NCI-H2107 treated with DMSO at 0.1 percent for 48 hours (cell line): Measurements from ENCODE around the gene LCMT1.
"Not testable (repeated sequence)": the region's sequence is repeated elsewhere in the genome, so short reads cannot be mapped to it uniquely, and the experiment has no call there.

ENCODE experiments used
- DNase-seq: peaks from one replicate; lab custom pipeline; 2025; ENCODE audit not compliant: unreplicated experiment; lab: John Stamatoyannopoulos, UW

The LCMT1 gene

DNA sequence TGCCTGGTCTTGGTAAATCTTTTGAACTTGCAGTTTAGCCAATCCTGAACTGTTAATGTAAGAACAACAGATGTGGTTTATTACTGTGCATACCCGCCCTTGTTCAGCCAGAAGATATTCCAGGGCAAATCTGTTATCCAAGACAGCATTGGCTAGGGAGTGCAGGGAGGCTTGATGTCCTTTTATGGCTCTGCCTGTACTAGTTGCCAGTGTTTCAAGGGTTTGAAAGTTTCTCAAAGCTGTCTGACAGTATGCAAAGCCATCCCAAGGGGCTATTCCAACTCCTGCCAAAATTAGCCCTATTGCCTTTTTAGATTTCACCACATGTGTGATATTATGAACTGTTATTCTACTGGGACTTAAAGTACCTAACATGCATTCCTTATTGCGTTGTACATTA is 30.1 kb downstream of the LCMT1 start:
- DNase-seq, result no peak

DNA sequence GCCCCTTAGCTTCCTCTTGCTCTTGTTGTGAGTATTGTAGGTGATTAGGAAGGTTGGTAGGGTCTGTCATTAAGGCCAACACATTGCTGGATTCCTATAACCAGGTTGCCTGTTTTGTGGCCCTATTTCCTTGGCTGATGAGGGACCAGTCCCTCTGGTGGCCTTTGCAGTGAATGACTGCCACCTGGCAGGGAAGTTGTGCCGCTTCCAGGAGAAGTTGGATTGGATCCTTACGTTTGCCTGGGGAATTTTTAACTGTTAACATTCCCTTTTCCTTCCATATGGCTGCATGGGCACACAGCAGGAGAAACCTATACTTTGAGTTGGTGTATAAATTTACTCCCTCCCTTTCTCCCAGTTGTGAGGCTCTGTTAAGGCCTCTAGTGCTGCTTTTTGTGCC is 32.4 kb downstream of the LCMT1 start:
- DNase-seq, result no peak

DNA sequence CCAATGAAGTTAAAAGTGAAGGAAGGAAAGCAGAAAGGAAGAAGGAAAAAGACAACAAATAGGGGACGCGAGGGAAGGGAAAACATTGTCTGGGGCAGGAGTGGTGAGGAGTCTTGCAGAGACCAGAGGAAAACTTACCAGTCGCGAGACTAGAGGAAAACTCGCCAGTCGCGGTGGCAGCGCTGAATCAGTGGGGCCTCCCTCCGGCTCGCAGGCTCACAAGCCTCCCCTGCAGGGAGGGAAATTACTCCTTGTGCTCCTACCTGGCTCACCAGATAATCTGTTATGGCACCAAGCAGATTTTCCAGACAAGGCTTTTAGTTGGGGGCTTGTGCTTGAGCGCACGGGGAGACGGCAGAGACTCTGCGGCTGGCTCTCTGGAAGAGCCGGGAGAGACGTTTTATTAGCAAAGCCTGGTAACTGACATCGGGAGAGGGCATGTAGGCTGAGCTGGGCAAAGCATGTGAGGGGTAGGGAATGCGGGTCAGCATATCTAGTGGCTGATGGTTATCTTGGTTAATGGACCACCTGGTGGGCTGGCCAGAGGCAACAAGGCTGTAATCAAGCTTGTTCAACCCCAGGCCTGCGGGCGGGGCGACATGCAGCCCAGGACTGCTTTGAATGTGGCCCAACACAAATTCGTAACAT is 37.1 kb downstream of the LCMT1 start:
- DNase-seq, result no peak

DNA sequence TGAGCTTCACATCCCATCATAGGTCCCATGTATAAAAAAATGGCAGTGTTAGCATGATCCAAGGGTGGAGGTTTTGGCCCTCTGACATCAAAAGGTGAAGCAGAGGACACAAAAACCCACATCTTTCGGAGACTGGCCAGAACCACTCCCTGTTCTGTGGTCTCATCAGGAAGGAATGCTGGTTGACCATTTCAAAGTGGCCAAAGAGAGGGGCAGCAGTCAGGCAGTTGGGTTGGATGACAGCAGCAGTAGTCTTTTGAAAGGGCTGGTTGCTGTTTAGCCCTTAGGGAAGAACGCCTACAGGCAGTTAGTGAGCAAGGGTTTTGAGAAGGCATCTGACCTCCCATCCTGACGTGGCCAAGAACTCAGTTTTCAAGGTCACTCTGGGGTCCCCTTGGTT is 40.5 kb downstream of the LCMT1 start:
- no peak for DNase-seq

DNA sequence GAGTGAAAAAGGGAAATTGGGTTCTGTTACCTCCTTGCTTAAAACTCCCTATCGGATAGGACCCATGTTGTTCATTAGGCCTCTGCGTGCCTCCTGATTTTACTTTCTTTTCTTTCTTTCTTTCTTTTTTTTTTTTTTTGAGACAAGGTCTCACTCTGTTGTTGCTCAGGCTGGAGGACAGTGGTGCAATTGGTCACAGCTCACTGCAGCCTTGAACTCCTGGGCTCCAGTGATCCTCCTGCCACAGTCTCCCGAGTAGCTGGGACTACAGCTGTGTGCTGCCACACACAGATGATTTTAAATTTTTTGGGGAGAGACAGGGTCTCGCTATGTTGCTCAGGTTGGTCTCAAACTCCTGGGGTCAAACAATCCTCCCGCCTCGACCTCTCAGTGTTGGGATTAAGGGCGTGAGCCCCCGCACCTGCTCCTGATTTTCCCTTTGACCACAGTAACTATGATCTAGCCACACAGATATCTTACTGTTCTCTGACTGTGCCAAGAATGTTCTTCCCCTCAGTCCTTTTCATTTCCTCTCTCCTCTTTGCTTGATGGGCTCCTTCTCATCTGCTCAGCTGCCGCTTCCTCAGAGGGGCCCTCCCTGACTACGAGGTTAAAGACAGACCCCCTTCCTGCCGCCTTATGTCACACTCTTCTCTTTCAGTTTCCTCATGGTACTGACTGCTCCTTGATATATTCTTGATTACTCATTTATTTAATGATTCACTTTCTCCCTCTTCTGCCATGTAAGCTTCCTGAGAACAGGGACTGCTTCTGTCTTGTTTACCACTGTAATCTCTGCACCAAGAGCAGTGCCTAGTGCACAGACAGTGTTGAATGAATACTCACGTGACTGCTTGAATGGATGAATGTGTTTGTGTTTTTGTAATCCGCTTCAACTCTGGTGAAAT is 44.3 kb downstream of the LCMT1 start:
- no peak for DNase-seq

DNA sequence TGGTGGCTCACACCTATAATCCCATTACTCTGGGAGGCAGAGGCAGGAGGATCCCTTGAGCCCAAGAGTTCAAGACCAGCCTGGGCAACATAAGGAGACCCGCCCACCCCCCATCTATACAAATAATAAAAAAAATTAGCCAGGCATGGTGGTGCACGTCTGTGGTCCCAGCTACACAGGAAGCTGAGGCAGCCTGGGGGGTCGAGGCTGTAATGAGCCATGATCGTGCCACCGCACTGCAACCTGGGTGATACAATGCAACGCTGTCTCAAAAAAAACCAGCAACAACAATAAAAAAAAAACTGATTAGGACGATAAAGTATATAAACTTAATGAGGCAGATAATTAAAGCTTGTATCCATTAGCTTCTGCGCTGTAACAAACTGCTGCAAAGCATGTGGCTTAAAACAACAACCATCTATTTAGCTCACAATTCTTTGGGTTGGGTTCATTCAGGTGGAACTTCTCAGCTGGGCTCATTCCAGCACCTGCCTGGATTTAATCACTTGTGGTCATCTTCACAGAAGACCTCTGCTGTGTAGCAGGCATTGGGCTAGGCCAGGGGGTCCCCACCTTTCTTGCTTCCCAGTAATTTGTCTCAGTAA is 45.8 kb downstream of the LCMT1 start:
- no peak for DNase-seq

DNA sequence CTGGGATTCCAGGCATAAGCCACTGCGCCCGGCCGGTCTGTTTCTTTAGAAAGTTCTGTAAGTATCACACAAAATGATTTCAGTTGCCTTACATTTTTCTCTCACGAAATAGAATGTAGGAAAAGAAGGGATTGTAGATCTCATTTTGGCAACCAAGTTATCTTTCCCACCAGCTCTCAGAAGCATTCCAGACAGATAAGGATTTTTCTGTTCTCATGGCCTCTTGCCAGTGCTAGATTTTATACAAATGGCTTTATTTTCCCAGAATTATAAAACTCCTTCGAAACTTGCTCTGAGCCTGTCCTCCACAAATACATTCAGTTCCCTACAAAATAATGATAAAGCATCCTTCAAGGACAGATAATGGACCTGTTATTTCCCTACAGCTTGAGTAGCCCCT is 46.9 kb downstream of the LCMT1 start:
- no peak for DNase-seq

DNA sequence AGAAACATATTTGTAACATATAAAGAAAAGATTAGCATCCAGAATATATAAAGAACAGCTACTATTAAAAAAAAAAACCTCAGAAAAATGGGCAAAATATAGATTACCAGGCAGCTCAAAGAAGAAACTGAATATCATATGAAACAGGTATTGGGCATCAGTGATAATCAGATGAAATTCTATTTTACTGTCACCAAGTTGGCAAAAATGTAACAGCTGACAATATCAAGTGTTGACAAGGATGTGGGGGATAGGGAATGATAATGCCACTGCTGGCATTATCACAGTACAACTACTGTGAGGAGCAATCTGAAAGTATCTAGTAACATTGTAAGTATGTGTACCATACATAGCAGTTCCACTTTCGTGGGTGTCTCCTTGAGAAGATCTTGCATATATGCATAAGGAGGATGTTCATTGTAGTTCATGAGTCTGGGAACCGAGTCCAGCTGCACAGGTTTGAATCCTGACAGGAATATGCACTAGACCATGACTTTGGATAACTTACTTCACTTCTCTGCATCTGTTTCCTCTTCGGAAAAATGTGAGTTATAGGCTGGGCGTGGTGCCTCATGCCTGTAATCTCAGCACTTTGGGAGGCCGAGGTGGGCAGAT is 50.3 kb downstream of the LCMT1 start:
- no peak for DNase-seq

DNA sequence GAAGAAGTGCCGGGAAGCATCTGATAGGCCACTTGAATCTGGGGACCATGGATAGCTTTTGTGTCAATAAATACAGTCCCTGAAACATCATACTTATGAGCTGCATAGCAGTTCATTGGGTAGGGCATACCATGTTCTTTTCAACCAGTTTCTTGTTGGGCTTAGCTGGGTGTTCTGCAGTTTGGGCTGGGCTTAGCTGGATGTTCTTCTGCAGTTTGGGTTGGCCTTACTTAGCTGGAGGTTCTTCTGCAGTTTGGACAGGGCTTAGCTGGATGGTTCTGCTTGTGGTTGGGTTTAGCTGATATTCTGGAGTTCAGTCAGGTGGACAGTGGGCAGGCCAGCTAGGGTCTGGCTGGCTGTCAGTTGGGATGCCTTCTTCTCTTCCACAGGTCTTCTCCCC is 52.1 kb downstream of the LCMT1 start:
- no peak for DNase-seq

DNA sequence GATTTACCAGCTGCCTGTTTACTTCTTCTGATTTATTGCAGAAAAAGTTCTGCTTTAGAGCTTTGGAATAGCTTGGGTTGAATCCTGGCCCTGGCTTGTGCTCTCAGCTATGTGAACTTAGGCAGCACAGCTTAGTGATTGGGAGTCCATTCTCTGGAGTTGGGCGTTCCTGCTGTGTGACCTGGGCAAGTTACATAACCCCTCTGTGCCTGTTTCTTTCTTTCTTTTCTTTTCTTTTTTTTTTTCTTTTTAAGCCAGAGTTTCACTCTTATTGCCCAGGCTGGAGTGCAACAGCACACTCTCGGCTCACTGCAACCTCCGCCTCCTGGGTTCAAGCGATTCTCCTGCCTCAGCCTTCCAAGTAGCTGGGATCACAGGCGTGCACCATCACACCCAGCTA is 53.7 kb downstream of the LCMT1 start:
- no peak for DNase-seq

DNA sequence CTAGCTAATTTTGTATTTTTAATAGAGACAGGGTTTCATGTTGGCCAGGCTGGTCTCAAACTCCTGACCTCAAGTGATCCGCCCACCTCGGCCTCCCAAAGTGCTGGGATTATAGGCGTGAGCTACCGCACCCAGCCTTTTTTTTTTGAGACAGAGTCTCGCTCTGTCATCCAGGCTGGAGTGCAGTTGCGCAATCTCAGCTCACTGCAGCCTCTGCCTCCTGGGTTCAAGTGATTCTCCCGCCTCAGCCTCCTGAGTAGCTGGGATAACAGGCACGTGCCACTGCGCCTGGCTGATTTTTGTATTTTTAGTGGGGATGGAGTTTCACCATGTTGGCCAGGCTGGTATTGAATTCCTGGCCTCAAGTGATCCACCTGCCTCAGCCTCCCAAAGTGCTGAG is 56.4 kb downstream of the LCMT1 start:
- not testable (repeated sequence) for DNase-seq

DNA sequence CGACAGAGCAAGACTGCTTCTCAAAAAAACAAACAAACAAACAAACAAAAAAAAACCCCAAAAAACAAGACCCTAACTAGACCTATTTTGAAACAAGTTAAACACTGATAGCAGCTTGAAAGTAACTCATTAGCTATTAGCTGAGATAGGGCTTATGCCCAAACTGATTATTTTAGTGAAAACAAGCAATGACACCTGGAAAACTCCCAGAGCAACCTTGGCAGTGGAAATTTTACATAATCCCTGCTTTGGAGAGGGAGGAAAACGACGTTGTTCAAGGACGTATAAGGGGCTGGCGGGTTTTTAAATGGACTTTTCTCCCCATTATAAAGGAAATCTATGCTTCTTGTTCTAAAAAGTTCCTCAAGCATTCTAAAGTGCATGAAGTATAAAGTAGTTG is 59.8 kb downstream of the LCMT1 start:
- no peak for DNase-seq

DNA sequence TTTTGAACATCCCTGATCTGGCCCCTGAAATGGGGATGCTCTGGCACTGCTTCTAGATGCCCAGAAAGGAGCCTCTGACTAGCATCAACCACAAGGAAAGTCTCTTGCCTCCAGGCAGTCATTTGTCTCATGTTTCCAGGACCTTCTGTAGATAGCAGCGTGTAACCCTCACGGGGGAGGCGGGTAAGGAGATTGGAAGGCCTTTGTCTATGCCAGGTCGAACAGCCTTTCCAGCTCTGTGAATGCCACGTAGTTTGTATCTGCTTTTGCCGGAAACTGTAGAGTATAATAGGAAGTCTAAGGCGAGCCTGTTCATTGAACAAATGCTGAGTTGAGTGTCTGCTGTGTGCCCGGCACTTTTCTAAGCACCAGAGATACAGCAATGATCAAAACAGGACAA is 61.3 kb downstream of the LCMT1 start:
- no peak for DNase-seq

DNA sequence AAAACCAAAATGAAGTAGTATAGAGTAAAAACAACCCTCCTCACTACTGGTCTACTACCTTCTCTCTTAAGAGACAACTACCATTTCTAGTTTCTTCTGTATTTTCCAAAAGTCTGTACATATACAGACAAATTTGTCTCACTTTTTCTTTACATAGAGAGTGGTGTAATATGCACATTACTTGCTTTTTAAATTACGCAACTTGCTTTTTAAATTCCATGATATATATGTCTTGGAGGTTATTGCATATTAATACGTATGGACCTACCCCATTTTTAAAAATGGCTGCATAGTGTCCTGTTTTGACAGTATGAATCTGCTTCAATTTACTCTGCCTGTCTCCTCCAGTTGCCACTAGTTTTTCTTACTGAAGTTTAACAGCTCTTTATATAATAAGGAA is 62.7 kb downstream of the LCMT1 start:
- DNase-seq, result no peak

DNA sequence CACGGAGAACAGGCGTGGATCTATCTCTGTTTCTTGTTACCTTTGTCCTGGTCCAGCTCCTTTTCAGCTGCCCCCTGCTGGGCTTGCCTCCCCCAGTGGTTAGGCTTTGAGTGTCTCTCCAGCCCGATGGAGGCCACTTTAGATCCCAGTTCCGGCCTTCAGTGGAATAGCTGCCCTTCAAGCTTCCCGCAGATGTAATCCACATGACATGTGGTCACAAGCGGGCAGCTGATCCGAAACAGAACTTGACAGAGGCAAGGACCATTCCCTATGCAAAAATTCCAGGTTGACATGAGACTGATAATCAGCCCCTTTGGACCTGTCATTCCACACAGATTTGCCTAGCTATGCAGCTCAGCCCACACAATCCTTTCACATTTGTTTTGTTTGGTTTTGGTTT is 64.6 kb downstream of the LCMT1 start:
- no peak for DNase-seq

DNA sequence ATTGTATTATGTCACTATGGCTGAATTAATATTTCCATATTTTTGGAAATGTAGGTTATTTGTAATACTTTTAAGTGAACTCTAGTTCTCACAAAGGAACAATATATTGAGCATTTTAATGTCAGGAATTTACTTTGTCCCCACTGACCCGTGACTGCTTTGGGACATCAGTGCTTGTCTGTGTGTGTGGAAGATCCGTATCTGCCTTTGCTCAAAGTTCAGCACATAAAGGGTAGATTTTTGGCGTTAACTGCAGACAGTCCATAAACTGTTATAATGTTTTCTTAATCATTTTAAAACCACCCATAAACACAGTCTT is 65.9 kb downstream of the LCMT1 start:
- no peak for DNase-seq

DNA sequence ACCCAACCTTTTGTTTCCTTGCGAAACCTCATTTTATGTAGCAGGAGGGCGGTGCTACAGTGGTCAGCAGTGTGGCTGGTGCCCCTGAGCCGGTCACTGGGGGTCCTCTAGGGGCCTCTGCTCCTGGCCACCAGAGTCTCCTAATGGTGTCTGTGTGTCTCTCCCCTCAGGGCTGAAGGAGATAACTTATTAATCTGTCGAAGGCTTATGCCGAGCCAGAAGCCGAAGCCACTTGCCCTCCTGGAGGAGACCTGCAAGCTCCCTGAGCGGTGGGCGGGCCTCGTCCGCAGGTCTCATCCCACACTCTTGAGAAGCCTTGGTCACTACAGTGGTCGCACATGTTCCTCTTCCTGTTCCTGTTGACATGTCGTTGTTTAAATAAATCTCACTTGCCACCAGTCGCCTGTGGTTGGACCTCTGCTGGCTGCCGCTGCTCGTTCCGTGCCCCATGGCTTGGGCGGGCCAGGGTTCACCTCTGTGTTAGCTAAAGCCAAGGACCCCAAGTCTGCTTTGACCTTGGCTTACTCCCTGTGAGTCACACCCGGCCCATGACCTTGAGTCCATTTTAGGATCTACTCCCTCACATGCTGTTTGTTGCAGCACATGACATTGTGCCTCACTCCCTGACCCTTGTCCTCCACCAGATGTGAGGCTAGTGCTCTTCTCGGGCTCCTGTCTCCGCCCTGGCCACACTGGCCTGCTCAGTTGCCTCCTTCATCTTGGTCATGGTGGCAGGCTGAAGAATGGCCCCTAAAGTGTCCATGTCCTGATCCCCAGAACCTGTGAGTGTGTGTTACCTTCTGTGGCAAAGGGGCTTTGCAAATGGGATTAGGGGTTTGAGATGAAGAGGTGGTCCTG is 66.5 kb downstream of the LCMT1 start:
- no peak for DNase-seq

DNA sequence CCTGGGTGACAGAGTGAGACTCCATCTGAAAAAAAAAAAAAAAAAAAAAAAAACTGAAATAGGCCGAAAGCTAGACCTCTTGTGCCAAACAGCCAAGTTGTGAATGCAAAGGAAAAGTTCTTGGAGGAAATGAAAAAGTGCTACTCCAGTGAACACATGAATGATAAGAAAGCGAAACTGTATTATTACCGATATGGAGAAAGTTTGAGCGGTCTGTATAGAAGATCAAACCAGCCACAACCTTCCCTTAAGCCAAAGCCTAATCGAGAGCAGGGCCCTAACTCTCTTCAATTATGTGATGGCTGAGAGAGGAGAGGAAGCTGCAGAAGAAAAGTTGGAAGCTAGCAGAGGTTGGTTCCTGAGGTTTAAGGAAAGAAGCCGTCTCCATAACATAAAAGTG is 69.7 kb downstream of the LCMT1 start:
- DNase-seq, result not testable (repeated sequence)

DNA sequence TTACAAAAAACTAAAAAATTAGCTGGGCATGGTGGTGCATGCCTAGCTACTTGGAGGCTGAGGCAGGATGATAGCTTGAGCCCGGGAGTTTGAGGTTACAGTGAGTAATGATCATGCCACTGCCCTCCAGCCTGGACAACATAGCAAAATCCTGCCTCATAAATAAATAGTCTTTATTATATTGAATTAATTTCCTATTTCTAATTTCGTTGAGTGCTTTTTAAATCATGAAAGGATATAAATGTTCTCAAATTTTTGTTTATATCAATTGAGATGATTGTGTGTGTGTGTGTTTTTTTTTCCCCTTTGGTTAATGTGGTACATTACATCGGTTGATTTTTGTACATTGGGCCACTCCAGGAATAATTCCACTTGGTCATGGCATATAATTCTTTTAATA is 73.2 kb downstream of the LCMT1 start:
- DNase-seq, result no peak

DNA sequence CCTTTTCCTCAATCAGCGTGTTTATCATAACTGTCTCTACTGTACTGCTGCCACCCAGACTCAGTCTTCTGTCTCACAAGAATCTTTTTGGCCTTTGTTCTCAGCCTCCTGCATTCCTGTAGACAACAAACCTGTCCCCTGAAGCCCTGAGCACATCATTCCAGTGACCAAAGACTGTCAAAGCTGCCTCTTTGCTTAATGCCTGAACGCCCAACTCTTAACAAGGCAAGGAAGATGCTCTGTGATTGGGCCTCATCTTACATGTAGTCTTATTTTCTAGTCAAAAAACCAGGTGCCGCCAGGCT is 75.9 kb downstream of the LCMT1 start:
- no peak for DNase-seq

DNA sequence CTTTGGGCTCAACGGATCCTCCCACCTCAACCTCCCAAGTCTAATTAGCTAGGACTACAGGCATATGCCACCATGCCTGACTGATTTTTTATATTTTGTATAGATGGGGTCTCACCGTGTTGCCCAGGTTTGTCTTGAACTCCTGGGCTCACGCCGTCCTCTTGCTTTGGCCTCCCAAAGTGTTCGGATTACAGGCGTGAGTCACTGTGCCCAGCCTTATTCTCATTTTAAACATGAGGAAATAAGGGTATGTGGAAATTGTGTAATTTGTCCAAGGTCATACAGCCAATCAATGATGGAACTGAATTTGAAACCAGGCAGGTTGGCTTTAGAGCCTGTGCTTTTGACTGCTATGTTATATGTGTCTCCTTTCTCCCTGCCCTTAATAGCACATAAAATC is 77.8 kb downstream of the LCMT1 start:
- DNase-seq, result no peak
